HCT116 (cell line): ENCODE measurements around the gene DCAF6. TPM values are rescaled to one million over a fixed set of nuclear protein-coding genes. Genes with fewer than 3 reads are reported as not detected.

Experiments used
- ATAC-seq: fragments of 200-7000 bp; cut with Tn5 transposase; 2 replicates; pipeline ENCODE4 v1.9.1; 2020; ENCODE audit warnings: mild to moderate bottlenecking, moderate library complexity
- BruUV-seq: library from RNA; stranded (reverse); fragments of 400-500 nt; replicated peaks from 2 replicates; lab custom pipeline; 2021; lab: Mats Ljungman, UMichigan
- CTCF ChIA-PET: fragments of 300-600 bp; sonication (Branson Sonifier 250); formaldehyde crosslinking; loops from one replicate; lab custom pipeline; 2021; ENCODE audit warnings: antibody characterized with exemption; lab: Charles Lee
- POLR2A ChIA-PET: fragments of 300-600, 350-600 bp; sonication (Branson Sonifier 250); formaldehyde crosslinking; loops from one replicate; lab custom pipeline; 2021; ENCODE audit warnings: antibody characterized with exemption; lab: Charles Lee
- RAD21 ChIA-PET, 2 experiments: fragments of 300-600 bp; sonication (Branson Sonifier 250); formaldehyde crosslinking; loops; one replicate each; lab custom pipeline; 2023; ENCODE audit warnings: low total read pairs in 2 of 2; ENCODE audit not compliant: uncharacterized antibody in 2 of 2, unreplicated experiment in 2 of 2, low non-redundant PET in 1 of 2; lab: Charles Lee
- DNase-seq: peaks from one replicate; pipeline ENCODE4 v3.0.0-alpha.2; 2010; ENCODE audit warnings: low read depth, low spot score
- H2AFZ ChIP-seq: fragments of 200-600 bp; shearing (Covaris generic), sonication (generic); 2 replicates; pipeline ENCODE4 v1.6.1; 2017; ENCODE audit warnings: low read depth, mixed run types, mixed read lengths, antibody characterized with exemption, low read length; ENCODE audit not compliant: poor library complexity, severe bottlenecking
- H3K27ac ChIP-seq: 2 replicates; pipeline ENCODE4 v1.5.1; 2012; ENCODE audit warnings: low read depth, low read length
- H3K27me3 ChIP-seq: fragments of 200-600 bp; sonication (generic); 2 replicates; pipeline ENCODE4 v1.6.1; 2016; ENCODE audit warnings: mixed run types, low read length, mixed read lengths; ENCODE audit not compliant: insufficient read depth
- H3K36me3 ChIP-seq, 2 experiments: fragments of 200-500 bp in 1 of 2; fragments of 200-600 bp in 1 of 2; sonication (Bioruptor generic) in 1 of 2; sonication (generic) in 1 of 2; 2 replicates each; pipeline versions ENCODE4 v1.5.1 to v1.6.1; 2014 to 2016; ENCODE audit warnings: low read length in 2 of 2, inconsistent platforms in 1 of 2, mixed read lengths in 1 of 2, mixed run types in 1 of 2; ENCODE audit not compliant: insufficient read depth in 2 of 2, control insufficient read depth in 1 of 2
- H3K4me1 ChIP-seq, 2 experiments: fragments of 200-600 bp in 1 of 2; sonication (generic) in 1 of 2; 2 replicates each; pipeline versions ENCODE4 v1.5.1 to v1.6.1; 2012 to 2017; ENCODE audit warnings: low read length in 2 of 2, inconsistent platforms in 1 of 2, mild to moderate bottlenecking in 1 of 2, mixed read lengths in 1 of 2, mixed run types in 1 of 2, moderate library complexity in 1 of 2; ENCODE audit not compliant: insufficient read depth in 2 of 2, control insufficient read depth in 1 of 2
- H3K4me2 ChIP-seq: fragments of 200-600 bp; sonication (generic); 2 replicates; pipeline ENCODE4 v1.6.1; 2017; ENCODE audit warnings: mixed run types, low read length, mixed read lengths
- H3K4me3 ChIP-seq, 2 experiments: fragments of 200-600 bp in 1 of 2; sonication (generic) in 1 of 2; replicated peaks in 1 of 2; 2 replicates each; pipeline ENCODE4 v1.5.1; 2011 to 2016; ENCODE audit warnings: low read length in 2 of 2, control low read depth in 1 of 2, low read depth in 1 of 2, mild to moderate bottlenecking in 1 of 2, mixed read lengths in 1 of 2, mixed run types in 1 of 2
- H3K79me2 ChIP-seq: fragments of 200-600 bp; sonication (generic); 2 replicates; pipeline ENCODE4 v1.6.1; 2017; ENCODE audit warnings: mild to moderate bottlenecking, mixed run types, low read length, moderate library complexity, mixed read lengths; ENCODE audit not compliant: insufficient read depth
- H3K9ac ChIP-seq: fragments of 200-600 bp; sonication (generic); 2 replicates; pipeline ENCODE4 v1.6.1; 2016; ENCODE audit warnings: low read length, mixed read lengths
- H3K9me2 ChIP-seq: fragments of 200-600 bp; sonication (generic), shearing (Covaris generic); 2 replicates; pipeline ENCODE4 v1.6.1; 2017; ENCODE audit warnings: mixed run types, mild to moderate bottlenecking, moderate library complexity; ENCODE audit not compliant: insufficient read depth
- H3K9me3 ChIP-seq, 2 experiments: fragments of 200-500 bp in 1 of 2; fragments of 200-600 bp in 1 of 2; sonication (Bioruptor generic) in 1 of 2; sonication (generic) in 1 of 2; 2 replicates each; pipeline ENCODE4 v1.6.1; 2014 to 2017; ENCODE audit warnings: low read length in 2 of 2, mixed read lengths in 2 of 2, inconsistent platforms in 1 of 2, low read depth in 1 of 2, mild to moderate bottlenecking in 1 of 2, mixed run types in 1 of 2, moderate library complexity in 1 of 2; ENCODE audit not compliant: control insufficient read depth in 1 of 2, insufficient read depth in 1 of 2
- H4K20me1 ChIP-seq: fragments of 200-600 bp; sonication (generic), shearing (Covaris generic); 2 replicates; pipeline ENCODE4 v1.6.1; 2017; ENCODE audit warnings: mixed run types, mild to moderate bottlenecking, moderate library complexity; ENCODE audit not compliant: insufficient read depth
- ATF3 ChIP-seq: IDR thresholded peaks from 2 replicates; pipeline ENCODE4 v1.6.1; 2012
- CBX3 ChIP-seq: IDR thresholded peaks from 2 replicates; pipeline ENCODE4 v1.6.1; 2012; ENCODE audit warnings: low read depth
- CEBPB ChIP-seq: IDR thresholded peaks from 2 replicates; pipeline ENCODE4 v1.6.1; 2012; ENCODE audit warnings: low read depth
- ELF1 ChIP-seq: IDR thresholded peaks from 2 replicates; pipeline ENCODE4 v1.6.1; 2012; ENCODE audit warnings: low read depth, borderline replicate concordance
- POLR2A ChIP-seq: IDR thresholded peaks from 2 replicates; pipeline ENCODE4 v1.7.0; 2011; ENCODE audit warnings: borderline replicate concordance; ENCODE audit not compliant: insufficient read depth, insufficient read length; ENCODE audit errors: extremely low read depth
- POLR2AphosphoS5 ChIP-seq: IDR thresholded peaks from 2 replicates; pipeline ENCODE4 v1.6.1; 2011; ENCODE audit warnings: mild to moderate bottlenecking, low read depth, low read length, moderate library complexity
- REST ChIP-seq: IDR thresholded peaks from 2 replicates; pipeline ENCODE4 v1.6.1; 2012; ENCODE audit warnings: low read depth
- SP1 ChIP-seq: IDR thresholded peaks from 2 replicates; pipeline ENCODE4 v1.6.1; 2012; ENCODE audit warnings: low read depth
- SRF ChIP-seq: IDR thresholded peaks from 2 replicates; pipeline ENCODE4 v1.6.1; 2012; ENCODE audit warnings: low read depth
- TCF7L2 ChIP-seq: IDR thresholded peaks from 2 replicates; pipeline ENCODE4 v1.7.0; 2011; ENCODE audit warnings: borderline replicate concordance, inconsistent platforms; ENCODE audit not compliant: insufficient read depth, insufficient read length; ENCODE audit errors: extremely low read depth
- ZBTB33 ChIP-seq: IDR thresholded peaks from 2 replicates; pipeline ENCODE4 v1.6.1; 2011; ENCODE audit warnings: mild to moderate bottlenecking, low read length, moderate library complexity; ENCODE audit not compliant: insufficient replicate concordance; ENCODE audit errors: extremely low read depth
- ZNF274 ChIP-seq: fragments of 200-500 bp; sonication (Bioruptor generic); IDR thresholded peaks from 2 replicates; pipeline ENCODE4 v1.6.1; 2014; ENCODE audit warnings: mild to moderate bottlenecking, low read depth, low read length, inconsistent platforms
- intact Hi-C: fragments of 100-400 bp; cut with micrococcal nuclease; formaldehyde crosslinking; loops from 2 replicates; pipeline ENCODE4 v1.10.0; 2022
- total RNA-seq: library from RNA; stranded (reverse); gene quantifications from one replicate; pipeline ENCODE4 v1.2.1, GENCODE V29; 2021; ENCODE audit not compliant: unreplicated experiment

The DCAF6 gene
- total RNA-seq, 1 experiment from 2014 or later: 34.2 TPM

- H3K9ac ChIP-seq: no peak overlapping the region
- H2AFZ ChIP-seq: no peak overlapping the region
- CTCF ChIA-PET: no interaction called here
- POLR2A ChIA-PET: interaction anchor here (1.8 kb wide), 1 partner anchor 12 kb away, joined by 6 read pairs; the partner anchor contains the start of genes DCAF6 and MPC2
- no peaks in the 10 kb centered on the region for H3K36me3 ChIP-seq
- RAD21 ChIA-PET: no interaction called here
- no TSS peak for BruUV-seq
- intact Hi-C loops: no loop called here
- TF ChIP-seq ELF1 (no peak), CEBPB (no peak), POLR2A (no peak), REST (no peak)
- TF ChIP-seq, all 23 proteins: peak for 0
- H4K20me1 ChIP-seq: no peaks in the 10 kb centered on the region
- H3K9me3 ChIP-seq: no peaks in the 10 kb centered on the region
- H3K27me3 ChIP-seq: no peaks in the 10 kb centered on the region
- no peak overlapping the region for H3K4me2 ChIP-seq
- DNase-seq (no peak), ATAC-seq (no peak)
- H3K9me2 ChIP-seq: no peaks in the 10 kb centered on the region
- H3K79me2 ChIP-seq: peaks cover 7% of the 10 kb centered on the region; the same call in 1 of the 2 replicates
- peaks cover 0 to 15% of the 10 kb centered on the region in 2 experiments; a peak in 2 of 4 replicates for H3K4me1 ChIP-seq
- no peak overlapping the region for H3K4me3 ChIP-seq
- H3K27ac ChIP-seq: no peak overlapping the region
Observed at GRCh38 chr1:167924543-167925231, 11.8 kb upstream of the DCAF6 start.

GRCh38 chr1:167926486-167926997, 9.9 kb upstream of the DCAF6 start:
- no peak overlapping the region for H2AFZ ChIP-seq
- DNase-seq (no peak), ATAC-seq (no peak)
- ChIA-PET CTCF (no interaction called here), RAD21 (no interaction called here), POLR2A (no interaction called here)
- H3K36me3 ChIP-seq: no peaks in the 10 kb centered on the region
- no peak overlapping the region for H3K27ac ChIP-seq
- no peak overlapping the region for H3K4me2 ChIP-seq
- no peak overlapping the region for H3K9ac ChIP-seq
- no peaks in the 10 kb centered on the region for H3K27me3 ChIP-seq
- H3K9me3 ChIP-seq: no peaks in the 10 kb centered on the region
- H3K79me2 ChIP-seq: peaks cover 7% of the 10 kb centered on the region; the same call in 1 of the 2 replicates
- no peaks in the 10 kb centered on the region for H4K20me1 ChIP-seq
- intact Hi-C loops: no loop called here
- peaks cover 0 to 15% of the 10 kb centered on the region in 2 experiments; a peak in 2 of 4 replicates for H3K4me1 ChIP-seq
- no peaks in the 10 kb centered on the region for H3K9me2 ChIP-seq
- H3K4me3 ChIP-seq: no peak overlapping the region
- BruUV-seq: no TSS peak
- TF ChIP-seq CBX3 (no peak), SP1 (no peak), TCF7L2 (no peak), POLR2AphosphoS5 (no peak), ZBTB33 (no peak), ATF3 (no peak), ZNF274 (no peak), SRF (no peak)
